HCT116 (cell line): Measurements from ENCODE around the gene PRR14. TPM values are rescaled to one million over a fixed set of nuclear protein-coding genes. Genes with fewer than 3 reads are reported as not detected.

Experiments
- ATAC-seq: fragments of 200-7000 bp; cut with Tn5 transposase; 2 replicates; pipeline ENCODE4 v1.9.1; 2020; ENCODE audit warnings: mild to moderate bottlenecking, moderate library complexity
- BruUV-seq: library from RNA; stranded (reverse); fragments of 400-500 nt; replicated peaks from 2 replicates; lab custom pipeline; 2021; lab: Mats Ljungman, UMichigan
- CTCF ChIA-PET: fragments of 300-600 bp; sonication (Branson Sonifier 250); formaldehyde crosslinking; loops from one replicate; lab custom pipeline; 2021; ENCODE audit warnings: antibody characterized with exemption; lab: Charles Lee
- POLR2A ChIA-PET: fragments of 300-600, 350-600 bp; sonication (Branson Sonifier 250); formaldehyde crosslinking; loops from one replicate; lab custom pipeline; 2021; ENCODE audit warnings: antibody characterized with exemption; lab: Charles Lee
- RAD21 ChIA-PET, 2 experiments: fragments of 300-600 bp; sonication (Branson Sonifier 250); formaldehyde crosslinking; loops; one replicate each; lab custom pipeline; 2023; ENCODE audit warnings: low total read pairs in 2 of 2; ENCODE audit not compliant: uncharacterized antibody in 2 of 2, unreplicated experiment in 2 of 2, low non-redundant PET in 1 of 2; lab: Charles Lee
- DNase-seq: peaks from one replicate; pipeline ENCODE4 v3.0.0-alpha.2; 2010; ENCODE audit warnings: low read depth, low spot score
- H2AFZ ChIP-seq: fragments of 200-600 bp; shearing (Covaris generic), sonication (generic); 2 replicates; pipeline ENCODE4 v1.6.1; 2017; ENCODE audit warnings: low read depth, mixed run types, mixed read lengths, antibody characterized with exemption, low read length; ENCODE audit not compliant: poor library complexity, severe bottlenecking
- H3K27ac ChIP-seq: 2 replicates; pipeline ENCODE4 v1.5.1; 2012; ENCODE audit warnings: low read depth, low read length
- H3K27me3 ChIP-seq: fragments of 200-600 bp; sonication (generic); 2 replicates; pipeline ENCODE4 v1.6.1; 2016; ENCODE audit warnings: mixed run types, low read length, mixed read lengths; ENCODE audit not compliant: insufficient read depth
- H3K36me3 ChIP-seq, 2 experiments: fragments of 200-500 bp in 1 of 2; fragments of 200-600 bp in 1 of 2; sonication (Bioruptor generic) in 1 of 2; sonication (generic) in 1 of 2; 2 replicates each; pipeline versions ENCODE4 v1.5.1 to v1.6.1; 2014 to 2016; ENCODE audit warnings: low read length in 2 of 2, inconsistent platforms in 1 of 2, mixed read lengths in 1 of 2, mixed run types in 1 of 2; ENCODE audit not compliant: insufficient read depth in 2 of 2, control insufficient read depth in 1 of 2
- H3K4me1 ChIP-seq, 2 experiments: fragments of 200-600 bp in 1 of 2; sonication (generic) in 1 of 2; 2 replicates each; pipeline versions ENCODE4 v1.5.1 to v1.6.1; 2012 to 2017; ENCODE audit warnings: low read length in 2 of 2, inconsistent platforms in 1 of 2, mild to moderate bottlenecking in 1 of 2, mixed read lengths in 1 of 2, mixed run types in 1 of 2, moderate library complexity in 1 of 2; ENCODE audit not compliant: insufficient read depth in 2 of 2, control insufficient read depth in 1 of 2
- H3K4me2 ChIP-seq: fragments of 200-600 bp; sonication (generic); 2 replicates; pipeline ENCODE4 v1.6.1; 2017; ENCODE audit warnings: mixed run types, low read length, mixed read lengths
- H3K4me3 ChIP-seq, 2 experiments: fragments of 200-600 bp in 1 of 2; sonication (generic) in 1 of 2; replicated peaks in 1 of 2; 2 replicates each; pipeline ENCODE4 v1.5.1; 2011 to 2016; ENCODE audit warnings: low read length in 2 of 2, control low read depth in 1 of 2, low read depth in 1 of 2, mild to moderate bottlenecking in 1 of 2, mixed read lengths in 1 of 2, mixed run types in 1 of 2
- H3K79me2 ChIP-seq: fragments of 200-600 bp; sonication (generic); 2 replicates; pipeline ENCODE4 v1.6.1; 2017; ENCODE audit warnings: mild to moderate bottlenecking, mixed run types, low read length, moderate library complexity, mixed read lengths; ENCODE audit not compliant: insufficient read depth
- H3K9ac ChIP-seq: fragments of 200-600 bp; sonication (generic); 2 replicates; pipeline ENCODE4 v1.6.1; 2016; ENCODE audit warnings: low read length, mixed read lengths
- H3K9me2 ChIP-seq: fragments of 200-600 bp; sonication (generic), shearing (Covaris generic); 2 replicates; pipeline ENCODE4 v1.6.1; 2017; ENCODE audit warnings: mixed run types, mild to moderate bottlenecking, moderate library complexity; ENCODE audit not compliant: insufficient read depth
- H3K9me3 ChIP-seq, 2 experiments: fragments of 200-500 bp in 1 of 2; fragments of 200-600 bp in 1 of 2; sonication (Bioruptor generic) in 1 of 2; sonication (generic) in 1 of 2; 2 replicates each; pipeline ENCODE4 v1.6.1; 2014 to 2017; ENCODE audit warnings: low read length in 2 of 2, mixed read lengths in 2 of 2, inconsistent platforms in 1 of 2, low read depth in 1 of 2, mild to moderate bottlenecking in 1 of 2, mixed run types in 1 of 2, moderate library complexity in 1 of 2; ENCODE audit not compliant: control insufficient read depth in 1 of 2, insufficient read depth in 1 of 2
- H4K20me1 ChIP-seq: fragments of 200-600 bp; sonication (generic), shearing (Covaris generic); 2 replicates; pipeline ENCODE4 v1.6.1; 2017; ENCODE audit warnings: mixed run types, mild to moderate bottlenecking, moderate library complexity; ENCODE audit not compliant: insufficient read depth
- CBX3 ChIP-seq: IDR thresholded peaks from 2 replicates; pipeline ENCODE4 v1.6.1; 2012; ENCODE audit warnings: low read depth
- CEBPB ChIP-seq: IDR thresholded peaks from 2 replicates; pipeline ENCODE4 v1.6.1; 2012; ENCODE audit warnings: low read depth
- CTCF ChIP-seq, 3 experiments: fragments of 200-600 bp in 1 of 3; sonication (generic) in 1 of 3; IDR thresholded peaks in 2 of 3; conservative IDR thresholded peaks in 1 of 3; 2 replicates each; pipeline ENCODE4 v1.5.1; 2012 to 2017; ENCODE audit warnings: low read depth in 2 of 3, low read length in 2 of 3, antibody characterized with exemption in 1 of 3, borderline replicate concordance in 1 of 3, control low read depth in 1 of 3, mild to moderate bottlenecking in 1 of 3, mixed read lengths in 1 of 3, mixed run types in 1 of 3, moderate library complexity in 1 of 3; ENCODE audit not compliant: insufficient read depth in 1 of 3
- EZH2 ChIP-seq: fragments of 200-600 bp; sonication (generic); IDR thresholded peaks from 2 replicates; pipeline ENCODE4 v1.6.1; 2017; ENCODE audit warnings: antibody characterized with exemption, mixed run types
- EZH2phosphoT487 ChIP-seq: fragments of 200-600 bp; IDR thresholded peaks from 2 replicates; pipeline ENCODE4 v1.6.1; 2018; ENCODE audit warnings: antibody characterized with exemption, borderline replicate concordance
- FOSL1 ChIP-seq: IDR thresholded peaks from 2 replicates; pipeline ENCODE4 v1.6.1; 2012; ENCODE audit warnings: low read depth
- JUND ChIP-seq: IDR thresholded peaks from 2 replicates; pipeline ENCODE4 v1.6.1; 2012
- MAX ChIP-seq: IDR thresholded peaks from 2 replicates; pipeline ENCODE4 v1.6.1; 2012
- RAD21 ChIP-seq: IDR thresholded peaks from 2 replicates; pipeline ENCODE4 v1.6.1; 2012; ENCODE audit warnings: low read depth, mild to moderate bottlenecking
- REST ChIP-seq: IDR thresholded peaks from 2 replicates; pipeline ENCODE4 v1.6.1; 2012; ENCODE audit warnings: low read depth
- SRF ChIP-seq: IDR thresholded peaks from 2 replicates; pipeline ENCODE4 v1.6.1; 2012; ENCODE audit warnings: low read depth
- TCF7L2 ChIP-seq: IDR thresholded peaks from 2 replicates; pipeline ENCODE4 v1.7.0; 2011; ENCODE audit warnings: borderline replicate concordance, inconsistent platforms; ENCODE audit not compliant: insufficient read depth, insufficient read length; ENCODE audit errors: extremely low read depth
- YY1 ChIP-seq: IDR thresholded peaks from 2 replicates; pipeline ENCODE4 v1.6.1; 2011; ENCODE audit warnings: low read length, low read depth, moderate library complexity, mild to moderate bottlenecking; ENCODE audit not compliant: insufficient replicate concordance; ENCODE audit errors: extremely low read depth
- ZBTB33 ChIP-seq: IDR thresholded peaks from 2 replicates; pipeline ENCODE4 v1.6.1; 2011; ENCODE audit warnings: mild to moderate bottlenecking, low read length, moderate library complexity; ENCODE audit not compliant: insufficient replicate concordance; ENCODE audit errors: extremely low read depth
- ZFX ChIP-seq: fragments of 450-650 bp; IDR thresholded peaks from 2 replicates; pipeline ENCODE4 v1.6.1; 2017
- ZNF274 ChIP-seq: fragments of 200-500 bp; sonication (Bioruptor generic); IDR thresholded peaks from 2 replicates; pipeline ENCODE4 v1.6.1; 2014; ENCODE audit warnings: mild to moderate bottlenecking, low read depth, low read length, inconsistent platforms
- intact Hi-C: fragments of 100-400 bp; cut with micrococcal nuclease; formaldehyde crosslinking; loops from 2 replicates; pipeline ENCODE4 v1.10.0; 2022
- total RNA-seq: library from RNA; stranded (reverse); gene quantifications from one replicate; pipeline ENCODE4 v1.2.1, GENCODE V29; 2021; ENCODE audit not compliant: unreplicated experiment

The PRR14 gene
- total RNA-seq, 1 experiment from 2014 or later, result 56.2 TPM

- ATAC-seq, result no peak
- no peak overlapping the region for H3K27ac ChIP-seq
- RAD21 ChIA-PET, result no interaction called here
- TF ChIP-seq CBX3 (no peak), RAD21 (no peak), TCF7L2 (no peak), SRF (no peak), ZBTB33 (no peak), EZH2phosphoT487 (no peak), CTCF (IDR thresholded peaks at IDR 0.05 in 2 of 3, conservative IDR thresholded peaks at IDR 0.05 in 1 of 3; ENCODE audit: borderline replicate concordance in 1 of 3, insufficient read depth in 1 of 3, low read depth in 2 of 3, low read length in 2 of 3) (no peak), REST (no peak), FOSL1 (no peak), ZNF274 (no peak), JUND (no peak), YY1 (no peak), MAX (no peak), CEBPB (no peak), EZH2 (no peak), ZFX (no peak)
- TF ChIP-seq, all 23 proteins: peak for 0
- H4K20me1 ChIP-seq, result no peaks in the 10 kb centered on the region
- H3K36me3 ChIP-seq, result no peaks in the 10 kb centered on the region
- H3K9ac ChIP-seq, result no peak overlapping the region
- intact Hi-C loops, result no loop called here
- no peak overlapping the region for H3K4me2 ChIP-seq
- CTCF ChIA-PET, result interaction anchor here (1.7 kb wide), 1 partner anchor 207 kb away, joined by 9 read pairs; the partner anchor contains the start of gene DCTPP1
- H3K9me3 ChIP-seq, result no peaks in the 10 kb centered on the region
- POLR2A ChIA-PET, result no interaction called here
- H3K27me3 ChIP-seq, result no peaks in the 10 kb centered on the region
- H3K4me1 ChIP-seq, result peaks cover 8 to 35% of the 10 kb centered on the region in 2 experiments; a peak in 3 of 4 replicates
- no peak overlapping the region for H2AFZ ChIP-seq
- no peaks in the 10 kb centered on the region for H3K9me2 ChIP-seq
- H3K4me3 ChIP-seq, result no peak overlapping the region
- no peak for DNase-seq
- H3K79me2 ChIP-seq, result peaks cover 13% of the 10 kb centered on the region
- BruUV-seq, result no TSS peak
These were observed 14.2 kb upstream of the PRR14 start for GRCh38 chr16:30636599-30636998.
